Heart left ventricle (tissue), 16 donors: ENCODE data around the gene DNAAF5. TPM values are rescaled to one million over a fixed set of nuclear protein-coding genes. Genes with fewer than 3 reads are reported as not detected.

ENCODE experiments used
- ATAC-seq, 4 donors: fragments of 200-7000 bp; cut with Tn5 transposase; one replicate each; pipeline ENCODE4 v1.9.1; 2020 to 2022; ENCODE audit warnings: moderate library complexity in 4 of 4, mild to moderate bottlenecking in 3 of 4, moderate number of reproducible peaks in 1 of 4
- DNase-seq, 5 donors: peaks; one replicate each; pipeline ENCODE4 v3.0.0-alpha.2; 2020
- H3K27ac ChIP-seq, 12 donors: fragments of 200-600 bp; sonication (generic) in 4 of 12; one replicate each; pipeline versions ENCODE4 v1.5.0 to v1.8.0; 2016 to 2022; ENCODE audit warnings: mild to moderate bottlenecking in 2 of 12
- H3K27me3 ChIP-seq, 9 donors: fragments of 200-600 bp; sonication (generic) in 2 of 9; one replicate each; pipeline versions ENCODE4 v1.5.1 to v1.8.0; 2016 to 2022; ENCODE audit warnings: mild to moderate bottlenecking in 3 of 9
- H3K36me3 ChIP-seq, 9 donors: fragments of 200-600 bp; sonication (generic) in 2 of 9; one replicate each; pipeline versions ENCODE4 v1.5.0 to v1.8.0; 2018 to 2022; ENCODE audit warnings: mild to moderate bottlenecking in 2 of 9
- H3K4me1 ChIP-seq, 12 donors: fragments of 200-600 bp; sonication (generic) in 4 of 12; one replicate each; pipeline versions ENCODE4 v1.5.0 to v1.8.0; 2016 to 2022; ENCODE audit warnings: mild to moderate bottlenecking in 3 of 12
- H3K4me3 ChIP-seq, 12 donors: fragments of 200-600 bp; sonication (generic) in 4 of 12; one replicate each; pipeline versions ENCODE4 v1.5.0 to v1.8.0; 2017 to 2022; ENCODE audit warnings: mild to moderate bottlenecking in 9 of 12, moderate library complexity in 4 of 12
- H3K9me3 ChIP-seq, 12 donors: fragments of 200-600 bp; sonication (generic) in 4 of 12; one replicate each; pipeline versions ENCODE4 v1.5.0 to v1.8.0; 2016 to 2022; ENCODE audit warnings: mild to moderate bottlenecking in 1 of 12
- POLR2A ChIP-seq, 2 donors: fragments of 450-650 bp; IDR thresholded peaks; one replicate each; pipeline ENCODE4 v1.6.1; 2017; ENCODE audit warnings: antibody characterized with exemption in 2 of 2, mild to moderate bottlenecking in 2 of 2, moderate library complexity in 2 of 2
- WGBS, 4 donors: extraction: QIAGEN DNeasy Blood & Tissue Kit in 2 of 4; methylation state at CpG; one replicate each; pipeline versions ENCODE4 v1.1.5 to v1.1.7; 2013 to 2018; 5-methylcytosine and 5-hydroxymethylcytosine counted together
- intact Hi-C, 10 donors: fragments of 100-400 bp; cut with DNase I; formaldehyde crosslinking; loops; one replicate each; pipeline versions ENCODE4 v1.11.1 to v1.14.2; 2022
- polyA plus RNA-seq, 2 donors: library from polyadenylated mRNA; stranded (reverse); fragments of 200-250 nt; gene quantifications; one replicate each; pipeline ENCODE4 v1.2.3, GENCODE V29; 2013
- total RNA-seq, 9 donors: library from RNA; depleted of rRNA in 2 of 9; stranded (reverse); fragments of >200 nt in 2 of 9; fragmentation: NEBNext Ultra II Directional in 3 of 9; extraction: Animal tissue kit (Norgen Biotek cat#: 25700) in 3 of 9; gene quantifications; one replicate each; pipeline versions ENCODE4 v1.1.0 to v1.2.4, GENCODE V29; 2016 to 2023
- TF ChIP-seq, protein P1 (sequence below), 12 donors: fragments of 200-600 bp; sonication (generic) in 4 of 12; IDR thresholded peaks; one replicate each; pipeline versions ENCODE4 v1.5.0 to v1.8.0; 2018 to 2022; ENCODE audit warnings: antibody characterized with exemption in 12 of 12, mild to moderate bottlenecking in 5 of 12
- donor health status: ischemic (EF 13 %, LVEDD 7.1; RV severe dilation, severe dysfunction).
- donor health status: healthy with polysubstance abuse.
- donor health status: DM: no; HTN: yes; CAD: no.
- donor health status: DM: no; HTN: no; CAD: no.
- donor health status: ischemic (EF 25% LVEDD 6.9; RV normal size, moderate dysfunction).
- donor health status: ischemic (EF 25% LVEDD 5.7; RV mildly dilated, moderate dysfunction).
- donor health status: healthy.
- donor health status: DM: yes; HTN: yes; CAD: no.
- donor health status: ischemic (EF 35%, LVEDD 5.7; RV mildly dilated, moderate dysfunction).
- donor health status: nonischemic (EF 11% LVEDD 7.7; RV severe dilation, severe dysfunction).
- donor health status: DM: yes; HTN: yes; CAD: no.
- donor health status: PGD.
- donor health status: ischemic (EF 29% LVEDD 5.4; RV normal size, mild dysfunction).
- donor health status: nonischemic (EF 23%, LVEDD 6.1; RV moderate dilation, normal function).

DNAAF5 gene
- total and polyA plus RNA-seq, 11 donors: 7.2 to 45.8 (median 23.5) TPM

DNA sequence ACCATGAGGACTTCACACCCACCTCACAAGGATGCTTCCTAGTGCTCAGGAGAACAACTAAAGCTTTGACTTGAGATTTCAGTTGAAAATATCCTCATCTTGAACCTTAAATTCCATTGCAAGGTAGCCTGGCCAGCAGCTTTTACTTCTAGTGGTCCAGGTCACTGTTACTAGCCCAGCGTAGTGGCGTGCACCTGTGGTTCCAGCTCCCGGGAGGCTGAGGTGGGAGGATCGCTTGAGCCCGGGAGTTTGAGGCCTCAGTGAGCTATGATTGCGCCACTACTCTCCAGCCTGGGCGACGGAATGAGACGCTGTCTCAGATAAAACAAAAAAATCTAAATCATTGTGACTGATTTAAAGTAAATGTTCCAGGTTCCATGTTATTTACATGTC, 28.9 kb downstream of the DNAAF5 start:
- intact Hi-C loops: no loop called here
- peaks cover 3 to 77% (median 60%) of the 10 kb centered on the region in 9 donors for H3K36me3 ChIP-seq

DNA sequence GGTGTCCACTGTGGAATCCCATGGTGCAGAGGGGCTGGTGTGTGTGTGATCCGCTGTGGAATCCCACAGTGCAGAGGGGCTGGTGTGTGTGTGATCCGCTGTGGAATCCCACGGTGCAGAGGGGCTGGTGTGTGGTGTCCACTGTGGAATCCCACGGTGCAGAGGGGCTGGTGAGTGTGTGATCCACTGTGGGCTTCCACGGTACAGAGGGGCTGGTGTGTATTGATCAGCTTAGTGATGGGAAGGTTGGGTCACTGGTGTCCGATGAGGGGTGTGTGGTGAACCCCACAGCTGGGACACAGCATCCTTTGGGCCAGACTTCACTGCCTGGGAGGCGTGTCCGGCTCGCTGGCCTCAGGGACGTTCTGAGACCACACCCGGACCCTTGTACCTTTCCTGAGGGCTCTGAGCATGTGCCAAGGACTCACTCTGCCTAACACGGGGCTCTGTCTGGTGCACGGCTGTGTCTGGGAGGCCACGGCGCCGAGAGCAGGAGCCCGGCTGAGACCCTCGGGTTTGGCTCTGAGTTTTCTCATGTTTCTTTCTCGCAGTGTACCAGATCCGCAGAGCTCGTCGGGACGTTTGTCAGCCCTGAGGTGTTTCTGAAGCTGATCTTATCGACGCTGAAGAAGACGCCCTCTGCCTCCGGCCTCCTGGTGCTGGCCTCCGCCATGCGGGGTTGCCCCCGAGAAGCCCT, 29.9 kb downstream of the DNAAF5 start:
- Histone ChIP-seq H3K36me3 (peaks cover 3 to 78% (median 58%) of the 10 kb centered on the region in 9 donors), H3K4me1 (no peaks in the 10 kb centered on the region)
- 91 to 97% (median 95%) methylated on average over 27 to 30 of the region's 30 CpGs for WGBS, 4 donors

More for the DNA sequence above, 28.9 kb downstream of the DNAAF5 start:
- H3K4me1 ChIP-seq: peaks cover 0 to under 1% (median 0%) of the 10 kb centered on the region in 12 donors
- ATAC-seq (no peak), DNase-seq (peak in 1 of 5 donors; percentile 37)
- TF ChIP-seq POLR2A (IDR thresholded peaks at IDR 0.05): no peak
- TF ChIP-seq, protein P1, sequence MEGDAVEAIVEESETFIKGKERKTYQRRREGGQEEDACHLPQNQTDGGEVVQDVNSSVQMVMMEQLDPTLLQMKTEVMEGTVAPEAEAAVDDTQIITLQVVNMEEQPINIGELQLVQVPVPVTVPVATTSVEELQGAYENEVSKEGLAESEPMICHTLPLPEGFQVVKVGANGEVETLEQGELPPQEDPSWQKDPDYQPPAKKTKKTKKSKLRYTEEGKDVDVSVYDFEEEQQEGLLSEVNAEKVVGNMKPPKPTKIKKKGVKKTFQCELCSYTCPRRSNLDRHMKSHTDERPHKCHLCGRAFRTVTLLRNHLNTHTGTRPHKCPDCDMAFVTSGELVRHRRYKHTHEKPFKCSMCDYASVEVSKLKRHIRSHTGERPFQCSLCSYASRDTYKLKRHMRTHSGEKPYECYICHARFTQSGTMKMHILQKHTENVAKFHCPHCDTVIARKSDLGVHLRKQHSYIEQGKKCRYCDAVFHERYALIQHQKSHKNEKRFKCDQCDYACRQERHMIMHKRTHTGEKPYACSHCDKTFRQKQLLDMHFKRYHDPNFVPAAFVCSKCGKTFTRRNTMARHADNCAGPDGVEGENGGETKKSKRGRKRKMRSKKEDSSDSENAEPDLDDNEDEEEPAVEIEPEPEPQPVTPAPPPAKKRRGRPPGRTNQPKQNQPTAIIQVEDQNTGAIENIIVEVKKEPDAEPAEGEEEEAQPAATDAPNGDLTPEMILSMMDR (IDR thresholded peaks at IDR 0.05): no peak
- WGBS, 4 donors: 84 to 97% (median 85%) methylated on average over 9 of the region's 9 CpGs
- no peak overlapping the region for H3K4me3 ChIP-seq
- H3K27ac ChIP-seq: no peak overlapping the region
- H3K9me3 ChIP-seq: no peaks in the 10 kb centered on the region
- H3K27me3 ChIP-seq: no peaks in the 10 kb centered on the region

DNA sequence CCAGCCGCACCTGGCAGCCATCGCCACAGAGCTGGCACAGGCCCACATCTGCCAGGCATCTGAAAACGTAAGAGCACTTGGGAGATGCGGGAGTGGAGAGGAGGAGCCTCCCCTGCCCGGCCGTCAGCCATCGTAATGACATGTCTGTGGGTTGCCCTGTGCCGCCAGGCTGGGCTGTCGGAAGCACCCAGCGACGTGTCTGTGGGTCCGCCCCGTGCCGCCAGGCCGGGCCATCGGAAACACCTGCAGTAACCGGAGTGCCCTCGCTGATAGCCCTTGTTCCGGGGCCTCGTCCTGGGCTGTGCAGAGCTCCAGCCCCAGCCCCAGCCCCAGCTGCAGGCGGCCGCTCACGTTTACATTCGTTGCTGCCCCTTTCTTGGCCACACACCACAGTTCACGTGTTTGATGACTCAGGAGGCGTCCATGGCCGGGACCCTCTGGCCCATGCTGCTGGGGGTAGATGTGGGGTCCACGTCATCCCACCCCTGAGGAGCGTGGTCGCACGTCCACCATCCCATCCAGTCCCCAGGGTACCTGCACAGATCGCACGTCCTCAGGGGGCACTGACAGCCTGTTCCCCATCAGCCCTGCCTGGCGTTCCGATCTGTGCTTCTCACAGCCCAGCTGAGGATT, 30.5 kb downstream of the DNAAF5 start:
- Histone ChIP-seq H3K9me3 (no peaks in the 10 kb centered on the region), H3K27me3 (no peaks in the 10 kb centered on the region), H3K4me1 (no peaks in the 10 kb centered on the region), H3K27ac (no peak overlapping the region), H3K36me3 (peaks cover 3 to 83% (median 62%) of the 10 kb centered on the region in 9 donors), H3K4me3 (no peak overlapping the region)
- intact Hi-C loops: no loop called here
- peak in 1 of 5 donors; percentile 54 for DNase-seq
- WGBS, 4 donors: 95 to 98% (median 96%) methylated on average over 8 to 35 of the region's 35 CpGs
- TF ChIP-seq, protein P1 (IDR thresholded peaks at IDR 0.05): no peak
- TF ChIP-seq POLR2A (IDR thresholded peaks at IDR 0.05): no peak
- ATAC-seq: peak in 1 of 4 donors; percentile 35

More for the DNA sequence above, 29.9 kb downstream of the DNAAF5 start:
- no peaks in the 10 kb centered on the region for H3K9me3 ChIP-seq
- DNase-seq (peak in 1 of 5 donors; percentile 28), ATAC-seq (no peak)
- intact Hi-C loops: no loop called here
- H3K27ac ChIP-seq: no peak overlapping the region
- no peak for TF ChIP-seq POLR2A (IDR thresholded peaks at IDR 0.05)
- TF ChIP-seq, protein P1 (IDR thresholded peaks at IDR 0.05): no peak
- no peaks in the 10 kb centered on the region for H3K27me3 ChIP-seq
- H3K4me3 ChIP-seq: no peak overlapping the region

DNA sequence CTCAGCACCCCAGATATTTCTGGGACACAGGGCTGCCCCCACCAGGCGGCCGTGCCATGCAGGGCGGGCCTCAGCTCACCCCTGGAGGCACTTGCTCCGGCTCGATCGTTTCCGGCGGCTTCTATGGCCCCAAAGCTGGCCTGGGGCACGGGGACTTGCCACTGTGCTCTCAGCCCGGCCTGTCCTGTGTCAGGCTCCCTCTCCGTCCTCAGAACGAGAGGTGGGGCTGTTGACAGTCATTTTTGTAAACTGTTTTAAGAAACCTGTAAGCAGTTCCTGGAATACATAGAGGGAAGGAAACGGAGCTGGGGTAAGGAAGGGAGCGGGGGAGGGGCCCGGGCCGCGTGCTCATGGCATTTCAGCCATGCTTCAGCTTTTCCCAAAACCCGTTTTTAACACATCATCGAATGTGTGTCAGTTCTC, 31.3 kb downstream of the DNAAF5 start:
- Histone ChIP-seq H3K27me3 (no peaks in the 10 kb centered on the region), H3K4me3 (no peak overlapping the region), H3K9me3 (no peaks in the 10 kb centered on the region), H3K4me1 (no peaks in the 10 kb centered on the region), H3K27ac (no peak overlapping the region), H3K36me3 (peaks cover 3 to 85% (median 69%) of the 10 kb centered on the region in 9 donors)
- TF ChIP-seq, protein P1 (IDR thresholded peaks at IDR 0.05): no peak
- TF ChIP-seq POLR2A (IDR thresholded peaks at IDR 0.05): no peak
- DNase-seq (peak in 1 of 5 donors; percentile 35), ATAC-seq (no peak)
- 88 to 94% (median 92%) methylated on average over 19 of the region's 19 CpGs for WGBS, 4 donors
- intact Hi-C loops: no loop called here
